ENCODE data around the gene PLA2G15. TPM values are rescaled to one million over a fixed set of nuclear protein-coding genes. Genes with fewer than 3 reads are reported as not detected.

PLA2G15 gene
- total and polyA plus RNA-seq, 2 experiments from 2014 or later, result 24.8 to 36.2 TPM

- DNase-seq, result peak; percentile 34
- WGBS, 2 experiments (ENCODE audit: low coverage in 1 of 2, low lambda C conversion rate in 2 of 2, missing lambda C conversion rate in 2 of 2), result 59 to 69% methylated on average over 5 of the region's 5 CpGs
Measured at GRCh38 chr16:68246666-68247065, 1.5 kb downstream of the PLA2G15 start.

GRCh38 chr16:68247400-68247799, 2.2 kb downstream of the PLA2G15 start:
- TF ChIP-seq EZH2 (IDR thresholded peaks at IDR 0.05; ENCODE audit: insufficient read depth, poor library complexity, severe bottlenecking) (no peak), EZH2phosphoT487 (IDR thresholded peaks at IDR 0.05; ENCODE audit: insufficient read depth, low read depth) (no peak)
- H3K4me3 ChIP-seq, result no peak overlapping the region
- no peak for DNase-seq
- H3K9ac ChIP-seq, result no peak overlapping the region
- peaks cover 10% of the 10 kb centered on the region for H3K4me1 ChIP-seq (ENCODE audit: insufficient read depth)
- no peak overlapping the region for H3K27ac ChIP-seq
- H2AFZ ChIP-seq, result no peak overlapping the region
- WGBS, 2 experiments (ENCODE audit: low coverage in 1 of 2, low lambda C conversion rate in 2 of 2, missing lambda C conversion rate in 2 of 2), result 93 to 94% methylated on average over 4 of the region's 4 CpGs
- peaks cover 31% of the 10 kb centered on the region for H3K79me2 ChIP-seq (ENCODE audit: insufficient read depth)
- no peaks in the 10 kb centered on the region for H3K36me3 ChIP-seq (ENCODE audit: low read depth)
- no peak overlapping the region for H3K4me2 ChIP-seq (ENCODE audit: unreplicated experiment)
- H3K9me2 ChIP-seq (ENCODE audit: insufficient read depth), result no peaks in the 10 kb centered on the region
- H3F3A ChIP-seq (ENCODE audit: insufficient read depth), result no peaks in the 10 kb centered on the region
- H4K20me1 ChIP-seq (ENCODE audit: insufficient read depth), result no peaks in the 10 kb centered on the region
- H3K27me3 ChIP-seq (replicated peaks; ENCODE audit: insufficient read depth), result no peaks in the 10 kb centered on the region
- no peaks in the 10 kb centered on the region for H3K9me3 ChIP-seq (ENCODE audit: low read depth)
- in situ Hi-C loops (cut with MboI), result no loop called here

More at GRCh38 chr16:68246666-68247065, 1.5 kb downstream of the PLA2G15 start:
- no peaks in the 10 kb centered on the region for H3F3A ChIP-seq (ENCODE audit: insufficient read depth)
- peak overlapping the region; percentile 18; the same call in 1 of the 2 replicates for H3K9ac ChIP-seq
- H2AFZ ChIP-seq, result no peak overlapping the region
- no peaks in the 10 kb centered on the region for H3K9me2 ChIP-seq (ENCODE audit: insufficient read depth)
- TF ChIP-seq EZH2 (IDR thresholded peaks at IDR 0.05; ENCODE audit: insufficient read depth, poor library complexity, severe bottlenecking) (no peak), EZH2phosphoT487 (IDR thresholded peaks at IDR 0.05; ENCODE audit: insufficient read depth, low read depth) (no peak)
- H4K20me1 ChIP-seq (ENCODE audit: insufficient read depth), result no peaks in the 10 kb centered on the region
- H3K4me3 ChIP-seq, result peak overlapping the region; percentile 91; the same call in 1 of the 2 replicates
- in situ Hi-C loops (cut with MboI), result no loop called here
- H3K4me2 ChIP-seq (ENCODE audit: unreplicated experiment), result peak overlapping the region; percentile 93
- peaks cover 10% of the 10 kb centered on the region for H3K4me1 ChIP-seq (ENCODE audit: insufficient read depth)
- no peak overlapping the region for H3K27ac ChIP-seq
- peaks cover 31% of the 10 kb centered on the region for H3K79me2 ChIP-seq (ENCODE audit: insufficient read depth)
- H3K27me3 ChIP-seq (replicated peaks; ENCODE audit: insufficient read depth), result no peaks in the 10 kb centered on the region
- no peaks in the 10 kb centered on the region for H3K36me3 ChIP-seq (ENCODE audit: low read depth)
- no peaks in the 10 kb centered on the region for H3K9me3 ChIP-seq (ENCODE audit: low read depth)

DNA sequence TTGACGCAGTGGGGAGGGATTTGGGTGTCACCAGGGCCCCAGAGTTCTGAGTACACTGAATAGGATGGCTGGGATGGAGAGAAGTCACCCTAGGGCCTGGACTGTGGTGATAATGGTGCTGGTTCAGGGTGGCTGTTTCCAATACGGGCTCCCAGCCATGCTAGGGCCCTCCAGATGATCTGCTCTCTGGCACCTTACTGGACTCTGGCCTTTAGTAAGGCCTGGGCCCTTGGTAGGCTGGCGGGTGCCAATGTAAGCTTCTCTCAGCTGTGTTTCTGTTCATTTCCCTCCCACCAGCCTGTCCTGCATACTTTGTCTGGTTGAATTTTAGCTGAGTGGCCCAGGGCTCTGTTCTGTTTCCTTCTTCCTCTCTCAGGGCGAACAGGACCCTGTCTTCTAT, 2.8 kb downstream of the PLA2G15 start:
- no peaks in the 10 kb centered on the region for H3K9me3 ChIP-seq (ENCODE audit: low read depth)
- TF ChIP-seq EZH2phosphoT487 (IDR thresholded peaks at IDR 0.05; ENCODE audit: insufficient read depth, low read depth), result no peak
- no peaks in the 10 kb centered on the region for H3K9me2 ChIP-seq (ENCODE audit: insufficient read depth)
- no peak overlapping the region for H3K9ac ChIP-seq
- H3K36me3 ChIP-seq (ENCODE audit: low read depth), result no peaks in the 10 kb centered on the region; the same call in 1 of the 2 replicates
- peaks cover 31% of the 10 kb centered on the region for H3K79me2 ChIP-seq (ENCODE audit: insufficient read depth)
- no peak overlapping the region for H3K4me3 ChIP-seq
- H3K4me2 ChIP-seq (ENCODE audit: unreplicated experiment), result no peak overlapping the region
- H3K27ac ChIP-seq, result no peak overlapping the region
- no peak for DNase-seq
- no peaks in the 10 kb centered on the region for H3K27me3 ChIP-seq (replicated peaks; ENCODE audit: insufficient read depth)
- WGBS, 2 experiments (ENCODE audit: low coverage in 1 of 2, low lambda C conversion rate in 2 of 2, missing lambda C conversion rate in 2 of 2), result 91 to 94% methylated on average over 4 of the region's 4 CpGs
- H3K4me1 ChIP-seq (ENCODE audit: insufficient read depth), result peaks cover 10% of the 10 kb centered on the region
- no peaks in the 10 kb centered on the region for H4K20me1 ChIP-seq (ENCODE audit: insufficient read depth)
- no peaks in the 10 kb centered on the region for H3F3A ChIP-seq (ENCODE audit: insufficient read depth)
- in situ Hi-C loops (cut with MboI), result no loop called here
- H2AFZ ChIP-seq, result no peak overlapping the region

DNA sequence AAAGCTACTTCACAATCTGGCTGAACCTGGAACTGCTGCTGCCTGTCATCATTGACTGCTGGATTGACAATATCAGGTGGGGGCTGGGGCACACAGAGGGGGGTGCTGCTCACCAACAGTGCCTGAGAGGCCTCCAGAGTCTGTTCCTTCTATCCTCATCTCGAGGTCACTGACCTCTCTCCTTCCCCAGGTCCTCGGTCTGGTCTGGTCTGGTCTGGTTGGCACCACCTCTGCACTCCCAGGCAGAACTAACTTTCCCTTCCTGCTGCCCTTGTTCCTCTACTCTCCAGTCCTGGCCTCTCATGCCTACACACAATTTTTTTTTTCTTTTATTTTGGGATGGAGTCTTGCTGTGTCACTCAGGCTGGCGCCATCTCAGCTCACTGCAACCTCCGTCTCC, 4.2 kb downstream of the PLA2G15 start:
- no peak overlapping the region for H3K27ac ChIP-seq
- H3K4me1 ChIP-seq (ENCODE audit: insufficient read depth), result peaks cover 10% of the 10 kb centered on the region
- in situ Hi-C loops (cut with MboI), result no loop called here
- no peak overlapping the region for H2AFZ ChIP-seq
- 92 to 93% methylated on average over 3 to 4 of the region's 4 CpGs for WGBS, 2 experiments (ENCODE audit: low coverage in 1 of 2, low lambda C conversion rate in 2 of 2, missing lambda C conversion rate in 2 of 2)
- no peak overlapping the region for H3K4me3 ChIP-seq
- H3F3A ChIP-seq (ENCODE audit: insufficient read depth), result no peaks in the 10 kb centered on the region
- no peak overlapping the region for H3K9ac ChIP-seq
- H3K36me3 ChIP-seq (ENCODE audit: low read depth), result no peaks in the 10 kb centered on the region; the same call in 1 of the 2 replicates
- no peak for DNase-seq
- no peak overlapping the region for H3K4me2 ChIP-seq (ENCODE audit: unreplicated experiment)
- TF ChIP-seq EZH2 (IDR thresholded peaks at IDR 0.05; ENCODE audit: insufficient read depth, poor library complexity, severe bottlenecking), result no peak
- no peak for TF ChIP-seq EZH2phosphoT487 (IDR thresholded peaks at IDR 0.05; ENCODE audit: insufficient read depth, low read depth)
- no peaks in the 10 kb centered on the region for H4K20me1 ChIP-seq (ENCODE audit: insufficient read depth)
- H3K9me2 ChIP-seq (ENCODE audit: insufficient read depth), result no peaks in the 10 kb centered on the region
- H3K27me3 ChIP-seq (replicated peaks; ENCODE audit: insufficient read depth), result no peaks in the 10 kb centered on the region
- H3K9me3 ChIP-seq (ENCODE audit: low read depth), result no peaks in the 10 kb centered on the region
- peaks cover 31% of the 10 kb centered on the region for H3K79me2 ChIP-seq (ENCODE audit: insufficient read depth)

GRCh38 chr16:68250951-68251350, 5.8 kb downstream of the PLA2G15 start:
- 94% methylated on average over 6 of the region's 6 CpGs for WGBS, 2 experiments (ENCODE audit: low coverage in 1 of 2, low lambda C conversion rate in 2 of 2, missing lambda C conversion rate in 2 of 2)
- TF ChIP-seq EZH2phosphoT487 (IDR thresholded peaks at IDR 0.05; ENCODE audit: insufficient read depth, low read depth) (no peak), EZH2 (IDR thresholded peaks at IDR 0.05; ENCODE audit: insufficient read depth, poor library complexity, severe bottlenecking) (no peak)

More at GRCh38 chr16:68250951-68251350, 5.8 kb downstream of the PLA2G15 start:
- Histone ChIP-seq H3K4me1 (ENCODE audit: insufficient read depth) (peaks cover 8% of the 10 kb centered on the region), H3K9ac (no peak overlapping the region), H4K20me1 (ENCODE audit: insufficient read depth) (no peaks in the 10 kb centered on the region), H3K4me3 (no peak overlapping the region), H3K9me3 (ENCODE audit: low read depth) (no peaks in the 10 kb centered on the region), H3K27ac (no peak overlapping the region), H3K27me3 (replicated peaks; ENCODE audit: insufficient read depth) (no peaks in the 10 kb centered on the region), H3K9me2 (ENCODE audit: insufficient read depth) (no peaks in the 10 kb centered on the region), H3K36me3 (ENCODE audit: low read depth) (peaks cover 1% of the 10 kb centered on the region; the same call in 1 of the 2 replicates), H3K79me2 (ENCODE audit: insufficient read depth) (peaks cover 24% of the 10 kb centered on the region), H3K4me2 (ENCODE audit: unreplicated experiment) (no peak overlapping the region), H3F3A (ENCODE audit: insufficient read depth) (no peaks in the 10 kb centered on the region), H2AFZ (no peak overlapping the region)
- in situ Hi-C loops (cut with MboI), result no loop called here
- DNase-seq, result no peak

Data from GM23248 (cell line).